Skeletal muscle cell (primary cell): ENCODE results near the gene TVP23A.

Experiments used
- DNase-seq: peaks from one replicate; pipeline ENCODE4 v3.0.0-alpha.2; 2010; ENCODE audit warnings: low read depth
- H3K4me3 ChIP-seq: 2 replicates; pipeline ENCODE4 v1.5.1; 2011; ENCODE audit warnings: low read depth, mild to moderate bottlenecking, control low read depth, low read length, moderate library complexity

The TVP23A gene

DNA sequence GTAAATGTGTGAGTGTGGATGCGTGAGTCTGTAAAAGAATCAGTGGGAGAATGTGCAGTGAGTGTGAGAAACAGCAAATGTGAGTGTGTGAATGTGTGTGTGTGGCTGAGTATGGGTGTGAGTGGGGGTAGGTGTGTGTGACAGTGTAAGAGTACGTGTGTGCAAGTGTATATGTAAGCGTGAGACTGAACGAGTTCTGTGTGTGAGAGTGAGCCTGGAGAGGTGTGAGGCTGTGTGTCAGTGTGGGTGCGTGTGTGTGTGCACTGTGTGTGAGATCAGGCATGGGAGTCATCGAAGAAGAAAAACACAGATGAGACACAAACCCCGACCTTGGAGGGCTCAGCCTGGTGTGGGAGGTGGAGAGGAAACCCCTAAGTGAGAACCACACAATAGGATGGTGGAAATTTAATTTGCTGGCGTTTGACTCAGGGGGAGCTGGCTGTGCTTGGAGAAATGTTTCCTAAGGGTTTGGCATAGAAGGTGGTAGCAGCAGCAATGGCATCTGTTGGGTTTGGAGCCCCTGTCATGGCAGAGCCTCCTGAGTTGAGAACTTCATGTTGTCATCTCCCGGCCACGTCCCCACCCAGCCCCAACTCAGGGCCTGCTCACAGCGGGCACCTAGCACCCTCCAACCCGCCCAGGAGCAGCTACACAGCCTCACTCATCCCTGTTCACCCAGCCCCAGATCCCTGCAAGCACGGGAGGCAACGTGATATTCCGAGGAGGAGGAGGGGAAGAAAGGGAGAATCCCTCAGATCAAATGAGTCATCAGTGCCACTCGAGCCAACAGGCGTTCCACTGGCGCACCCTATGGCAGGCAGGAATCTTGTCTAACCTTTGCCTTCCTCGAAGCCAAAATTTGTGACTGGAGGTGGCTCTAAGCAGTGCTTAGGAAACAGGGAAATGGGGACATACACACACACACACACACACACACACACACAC, 89.2 kb downstream of the TVP23A start:
- no peak for DNase-seq
- H3K4me3 ChIP-seq: no peak overlapping the region

DNA sequence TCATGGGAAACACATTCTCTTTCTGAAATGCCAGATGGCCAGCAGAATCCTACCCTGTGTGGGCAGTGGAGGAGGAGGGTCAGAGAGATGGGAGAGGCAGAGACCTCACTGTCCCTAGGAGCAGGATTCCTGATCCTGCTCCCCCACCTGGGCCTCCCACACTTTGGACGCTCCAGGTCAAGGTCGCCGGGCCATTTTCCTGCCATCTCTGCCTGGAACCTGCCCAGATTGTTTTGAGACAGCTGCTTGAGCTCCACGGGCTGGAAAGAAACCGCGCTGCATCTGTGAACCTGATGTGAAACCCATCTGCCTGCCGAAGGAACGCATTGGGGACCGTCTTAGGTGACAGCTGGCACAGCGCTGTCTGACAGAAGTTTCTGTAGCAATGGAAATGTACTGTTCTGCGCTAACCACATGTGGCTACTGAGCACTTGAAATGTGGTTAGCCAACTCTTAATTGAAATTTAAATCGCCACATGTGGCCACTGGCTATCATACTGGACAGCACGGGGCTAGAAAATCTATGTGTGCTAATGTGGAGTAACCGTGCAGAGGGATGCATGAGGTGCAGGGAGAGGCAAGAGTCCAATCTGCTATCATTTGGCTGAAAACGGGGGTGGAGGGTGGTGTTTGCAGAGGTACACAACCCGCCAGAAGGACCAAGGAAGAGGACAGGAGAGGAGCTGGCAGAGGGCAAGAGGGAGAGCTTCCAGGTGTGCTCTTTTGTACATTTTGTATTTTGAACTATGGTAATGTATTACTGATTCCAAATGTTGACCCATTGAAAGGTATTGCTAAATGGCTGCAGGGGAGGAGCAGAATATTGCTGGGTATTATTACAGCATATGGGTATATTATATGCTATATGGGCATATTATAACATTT, 90.3 kb downstream of the TVP23A start:
- H3K4me3 ChIP-seq: no peak overlapping the region
- DNase-seq: no peak
